Measurements from ENCODE around the gene CCDC33. TPM values are rescaled to one million over a fixed set of nuclear protein-coding genes. Genes with fewer than 3 reads are reported as not detected.

Gene CCDC33
- total RNA-seq, 1 donor from 2014 or later, result not detected

DNA sequence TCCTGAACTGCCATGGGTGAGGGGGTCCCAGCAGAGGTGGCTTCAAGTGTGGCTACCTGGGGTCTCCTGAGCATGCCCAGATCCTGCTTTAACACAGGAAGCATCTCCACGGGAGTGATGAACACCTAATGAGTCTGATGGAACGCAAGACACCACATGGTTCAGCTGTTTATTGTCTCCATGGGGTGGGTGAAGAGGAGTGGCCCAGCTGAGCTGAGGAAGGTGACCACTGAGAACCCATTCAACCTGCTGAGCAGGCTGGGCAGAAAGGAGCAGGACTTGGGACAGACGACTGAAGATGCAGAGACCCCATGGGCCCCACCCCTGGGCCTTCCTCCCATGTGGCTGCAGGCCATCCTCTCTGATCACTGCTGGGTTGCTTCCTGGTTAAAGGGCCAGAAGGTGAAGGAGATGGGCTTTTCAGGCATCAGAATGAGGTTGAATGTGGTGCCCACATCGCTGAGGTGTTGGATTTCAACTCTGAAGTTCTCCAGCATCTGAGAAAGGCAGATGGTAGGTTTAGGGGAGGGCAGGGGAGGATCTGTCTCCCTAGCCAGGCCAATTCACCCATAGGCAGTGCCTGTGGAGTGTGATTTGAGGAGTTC is 101.6 kb downstream of the CCDC33 start:
- DNase-seq (ENCODE audit: extremely low spot score, unreplicated experiment), result no peak
- Mint-ChIP-seq H3K4me3 (ENCODE audit: unreplicated experiment) (no peak overlapping the region), H3K9me3 (ENCODE audit: unreplicated experiment) (no peaks in the 10 kb centered on the region), H3K27ac (ENCODE audit: unreplicated experiment) (no peak overlapping the region), H3K4me1 (ENCODE audit: unreplicated experiment) (no peaks in the 10 kb centered on the region), H3K36me3 (ENCODE audit: unreplicated experiment) (no peaks in the 10 kb centered on the region), H3K27me3 (ENCODE audit: unreplicated experiment) (no peaks in the 10 kb centered on the region)
- TF ChIP-seq, protein P1, sequence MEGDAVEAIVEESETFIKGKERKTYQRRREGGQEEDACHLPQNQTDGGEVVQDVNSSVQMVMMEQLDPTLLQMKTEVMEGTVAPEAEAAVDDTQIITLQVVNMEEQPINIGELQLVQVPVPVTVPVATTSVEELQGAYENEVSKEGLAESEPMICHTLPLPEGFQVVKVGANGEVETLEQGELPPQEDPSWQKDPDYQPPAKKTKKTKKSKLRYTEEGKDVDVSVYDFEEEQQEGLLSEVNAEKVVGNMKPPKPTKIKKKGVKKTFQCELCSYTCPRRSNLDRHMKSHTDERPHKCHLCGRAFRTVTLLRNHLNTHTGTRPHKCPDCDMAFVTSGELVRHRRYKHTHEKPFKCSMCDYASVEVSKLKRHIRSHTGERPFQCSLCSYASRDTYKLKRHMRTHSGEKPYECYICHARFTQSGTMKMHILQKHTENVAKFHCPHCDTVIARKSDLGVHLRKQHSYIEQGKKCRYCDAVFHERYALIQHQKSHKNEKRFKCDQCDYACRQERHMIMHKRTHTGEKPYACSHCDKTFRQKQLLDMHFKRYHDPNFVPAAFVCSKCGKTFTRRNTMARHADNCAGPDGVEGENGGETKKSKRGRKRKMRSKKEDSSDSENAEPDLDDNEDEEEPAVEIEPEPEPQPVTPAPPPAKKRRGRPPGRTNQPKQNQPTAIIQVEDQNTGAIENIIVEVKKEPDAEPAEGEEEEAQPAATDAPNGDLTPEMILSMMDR (IDR thresholded peaks at IDR 0.05), result no peak

DNA sequence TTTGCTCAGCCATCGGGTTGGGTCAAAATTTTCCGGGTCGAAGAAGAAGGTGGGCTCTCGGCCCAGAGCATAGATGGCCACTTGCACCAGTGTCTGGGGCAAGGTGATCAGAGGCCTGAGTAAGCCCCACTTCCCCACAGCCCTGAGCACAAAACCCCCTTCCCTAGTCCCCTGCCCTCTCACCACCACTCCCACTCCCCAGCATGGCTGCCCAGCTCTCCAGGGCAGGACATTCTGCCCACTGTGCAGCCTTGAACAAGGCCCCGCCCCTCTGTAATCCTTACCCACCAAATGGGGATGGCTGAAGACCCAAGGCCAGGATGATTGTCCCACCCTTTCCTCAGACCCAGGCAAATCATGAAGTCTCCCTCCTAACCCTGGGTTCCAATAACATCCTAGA is 102.5 kb downstream of the CCDC33 start:
- H3K9me3 Mint-ChIP-seq (ENCODE audit: unreplicated experiment), result no peaks in the 10 kb centered on the region
- no peak overlapping the region for H3K27ac Mint-ChIP-seq (ENCODE audit: unreplicated experiment)
- H3K36me3 Mint-ChIP-seq (ENCODE audit: unreplicated experiment), result no peaks in the 10 kb centered on the region
- TF ChIP-seq, protein P1 (IDR thresholded peaks at IDR 0.05), result no peak
- no peak for DNase-seq (ENCODE audit: extremely low spot score, unreplicated experiment)
- no peak overlapping the region for H3K4me3 Mint-ChIP-seq (ENCODE audit: unreplicated experiment)
- no peaks in the 10 kb centered on the region for H3K4me1 Mint-ChIP-seq (ENCODE audit: unreplicated experiment)
- H3K27me3 Mint-ChIP-seq (ENCODE audit: unreplicated experiment), result no peaks in the 10 kb centered on the region

DNA sequence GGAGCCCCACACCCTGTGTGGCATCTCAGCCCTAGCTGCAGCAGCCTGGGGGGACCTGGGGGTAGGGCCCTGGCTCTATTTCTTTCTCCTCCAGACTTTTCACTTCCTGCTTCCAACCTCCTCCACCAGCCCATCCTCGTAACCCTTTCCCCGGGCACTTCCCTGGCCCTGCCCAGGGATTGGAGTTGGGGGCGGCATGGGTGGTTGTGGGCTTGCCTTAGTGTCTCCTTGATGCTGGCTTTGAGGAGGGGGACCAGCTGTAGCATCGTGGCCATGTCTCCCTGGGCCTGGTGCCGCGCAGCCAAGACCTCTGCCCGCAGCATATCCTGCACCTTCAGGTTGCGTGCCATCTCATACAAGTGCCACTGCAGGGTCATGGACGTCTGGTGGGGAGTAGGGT is 103.2 kb downstream of the CCDC33 start:
- no peaks in the 10 kb centered on the region for H3K36me3 Mint-ChIP-seq (ENCODE audit: unreplicated experiment)
- no peak overlapping the region for H3K27ac Mint-ChIP-seq (ENCODE audit: unreplicated experiment)
- no peak overlapping the region for H3K4me3 Mint-ChIP-seq (ENCODE audit: unreplicated experiment)
- H3K4me1 Mint-ChIP-seq (ENCODE audit: unreplicated experiment), result no peaks in the 10 kb centered on the region
- no peaks in the 10 kb centered on the region for H3K9me3 Mint-ChIP-seq (ENCODE audit: unreplicated experiment)
- TF ChIP-seq, protein P1 (IDR thresholded peaks at IDR 0.05), result no peak
- no peaks in the 10 kb centered on the region for H3K27me3 Mint-ChIP-seq (ENCODE audit: unreplicated experiment)
- no peak for DNase-seq (ENCODE audit: extremely low spot score, unreplicated experiment)

DNA sequence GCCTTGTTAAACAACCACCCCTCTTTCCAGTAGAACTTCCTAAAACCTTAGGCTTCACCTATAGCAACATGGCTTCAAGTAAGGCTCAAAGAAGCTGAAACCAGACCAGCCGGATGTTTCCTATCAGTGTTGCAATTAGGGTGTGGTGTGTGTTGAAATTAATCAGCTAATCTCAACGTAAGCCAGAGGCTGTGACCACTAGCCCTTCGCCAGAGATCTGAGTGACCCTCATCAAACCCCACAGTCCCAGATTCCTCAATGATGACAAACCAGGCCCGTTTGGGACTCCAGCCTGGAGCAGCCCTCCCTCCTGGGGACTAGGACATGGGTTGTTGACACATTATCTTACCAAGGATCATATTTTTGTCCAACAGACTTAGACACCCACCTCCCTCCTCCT is 104.0 kb downstream of the CCDC33 start:
- H3K27me3 Mint-ChIP-seq (ENCODE audit: unreplicated experiment), result no peaks in the 10 kb centered on the region
- no peak overlapping the region for H3K27ac Mint-ChIP-seq (ENCODE audit: unreplicated experiment)
- peaks cover 3% of the 10 kb centered on the region for H3K4me1 Mint-ChIP-seq (ENCODE audit: unreplicated experiment)
- H3K4me3 Mint-ChIP-seq (ENCODE audit: unreplicated experiment), result no peak overlapping the region
- H3K36me3 Mint-ChIP-seq (ENCODE audit: unreplicated experiment), result no peaks in the 10 kb centered on the region
- TF ChIP-seq, protein P1 (IDR thresholded peaks at IDR 0.05), result no peak
- no peaks in the 10 kb centered on the region for H3K9me3 Mint-ChIP-seq (ENCODE audit: unreplicated experiment)
- DNase-seq (ENCODE audit: extremely low spot score, unreplicated experiment), result no peak

DNA sequence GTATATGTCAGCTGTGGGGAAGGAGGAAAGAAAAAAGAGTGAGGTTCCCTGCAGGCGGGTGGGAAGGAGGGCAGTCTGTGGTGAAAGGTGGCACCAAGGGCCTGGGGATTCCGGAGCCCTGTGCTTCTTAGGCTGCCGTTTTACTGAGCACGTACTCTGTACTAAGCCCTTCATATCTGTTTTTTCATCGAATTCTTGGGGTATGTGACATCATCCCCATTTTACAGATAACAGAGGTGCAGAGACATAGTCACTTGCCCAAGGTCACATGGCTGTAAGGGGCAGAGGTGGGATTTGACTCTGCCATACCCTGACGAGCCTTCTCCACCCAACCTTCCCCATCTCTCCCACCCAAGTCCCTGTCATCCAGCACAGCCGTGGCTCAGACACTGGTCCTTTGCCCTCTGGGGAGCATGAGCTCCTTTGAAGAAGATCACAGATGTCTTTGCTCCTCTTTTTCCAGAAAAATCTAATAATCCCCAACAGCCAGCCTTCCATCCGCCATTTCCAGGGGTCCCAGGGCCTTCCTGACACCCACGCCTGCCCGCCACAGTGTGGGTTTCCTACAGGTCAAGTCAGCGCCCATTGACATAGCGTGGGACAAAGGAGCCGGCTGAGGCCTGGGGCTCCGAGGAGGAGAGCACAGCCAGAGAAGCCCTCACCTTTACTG is 107.1 kb downstream of the CCDC33 start:
- no peak for DNase-seq (ENCODE audit: extremely low spot score, unreplicated experiment)
- H3K4me1 Mint-ChIP-seq (ENCODE audit: unreplicated experiment), result peaks cover 10% of the 10 kb centered on the region
- no peaks in the 10 kb centered on the region for H3K9me3 Mint-ChIP-seq (ENCODE audit: unreplicated experiment)
- no peaks in the 10 kb centered on the region for H3K36me3 Mint-ChIP-seq (ENCODE audit: unreplicated experiment)
- H3K27me3 Mint-ChIP-seq (ENCODE audit: unreplicated experiment), result no peaks in the 10 kb centered on the region
- no peak overlapping the region for H3K4me3 Mint-ChIP-seq (ENCODE audit: unreplicated experiment)
- TF ChIP-seq, protein P1 (IDR thresholded peaks at IDR 0.05), result no peak
- no peak overlapping the region for H3K27ac Mint-ChIP-seq (ENCODE audit: unreplicated experiment)

All from osteocyte (in vitro differentiated cells).